Psoas muscle (tissue), 8 donors: ENCODE measurements around the gene CBFA2T2. TPM values are rescaled to one million over a fixed set of nuclear protein-coding genes. Genes with fewer than 3 reads are reported as not detected.
"Not testable (repeated sequence)": the region's sequence is repeated elsewhere in the genome, so short reads cannot be mapped to it uniquely, and the experiment has no call there.

Source experiments
- ATAC-seq, 4 donors: fragments of 200-7000 bp; cut with Tn5 transposase; one replicate each; pipeline ENCODE4 v1.9.1; 2020; ENCODE audit warnings: moderate library complexity in 3 of 4, mild to moderate bottlenecking in 2 of 4
- DNase-seq, 2 donors: peaks; one replicate each; pipeline ENCODE4 v3.0.0-alpha.2; 2020
- H3K27ac ChIP-seq: fragments of 200-600 bp; one replicate; pipeline ENCODE4 v1.8.0; 2022
- H3K27me3 ChIP-seq, 3 donors: fragments of 200-600 bp in 1 of 3; one replicate each; pipeline versions ENCODE4 v1.6.1 to v1.8.0; 2013 to 2022; ENCODE audit warnings: low read length in 2 of 3, mild to moderate bottlenecking in 2 of 3, moderate library complexity in 1 of 3; ENCODE audit not compliant: insufficient read depth in 3 of 3
- H3K36me3 ChIP-seq, 2 donors: fragments of 200-600 bp in 1 of 2; one replicate each; pipeline versions ENCODE4 v1.6.1 to v1.8.0; 2013 to 2022; ENCODE audit warnings: low read depth in 1 of 2, mild to moderate bottlenecking in 1 of 2, moderate library complexity in 1 of 2; ENCODE audit not compliant: insufficient read depth in 1 of 2
- H3K4me1 ChIP-seq: fragments of 200-600 bp; one replicate; pipeline ENCODE4 v1.8.0; 2022
- H3K4me3 ChIP-seq: fragments of 200-600 bp; one replicate; pipeline ENCODE4 v1.8.0; 2022; ENCODE audit warnings: mild to moderate bottlenecking
- H3K9me3 ChIP-seq: fragments of 200-600 bp; one replicate; pipeline ENCODE4 v1.8.0; 2022
- WGBS, 3 donors: extraction: QIAGEN DNeasy Blood & Tissue Kit; methylation state at CpG; one replicate each; pipeline versions ENCODE4 v1.1.6 to v1.1.7; 2013; 5-methylcytosine and 5-hydroxymethylcytosine counted together
- intact Hi-C, 2 donors: fragments of 100-400 bp; cut with DNase I; formaldehyde crosslinking; loops; one replicate each; pipeline versions ENCODE4 v1.11.0 to v1.14.2; 2022
- polyA plus RNA-seq, 3 donors: library from polyadenylated mRNA; stranded (reverse); fragments of 200-250 nt; gene quantifications; one replicate each; pipeline ENCODE4 v1.2.3, GENCODE V29; 2013
- total RNA-seq, 4 donors: library from RNA; stranded (reverse); fragmentation: NEBNext Ultra II Directional in 2 of 4; extraction: Animal tissue kit (Norgen Biotek cat#: 25700) in 2 of 4; gene quantifications; one replicate each; pipeline versions ENCODE4 v1.2.1 to v1.2.4, GENCODE V29; 2021 to 2023
- TF ChIP-seq, protein P1 (sequence below): fragments of 200-600 bp; IDR thresholded peaks from one replicate; pipeline ENCODE4 v1.8.0; 2022; ENCODE audit warnings: antibody characterized with exemption
- donor health status: healthy with polysubstance abuse.
- donor health status: DM: no; HTN: no; CAD: no; lungs with moderate emphysema.
- donor health status: Bipolar disorder and iron deficiency.
- donor health status: healthy.
- donor health status: DM: yes; HTN: yes; CAD: no.
- donor health status: DM: no; HTN: no; CAD: no.
- donor health status: DM: no; HTN: no; CAD: no.
- donor health status: DM: yes; HTN: yes; CAD: no.

Gene CBFA2T2
- total and polyA plus RNA-seq, 7 donors, result 3.8 to 9.3 (median 7.0) TPM

DNA sequence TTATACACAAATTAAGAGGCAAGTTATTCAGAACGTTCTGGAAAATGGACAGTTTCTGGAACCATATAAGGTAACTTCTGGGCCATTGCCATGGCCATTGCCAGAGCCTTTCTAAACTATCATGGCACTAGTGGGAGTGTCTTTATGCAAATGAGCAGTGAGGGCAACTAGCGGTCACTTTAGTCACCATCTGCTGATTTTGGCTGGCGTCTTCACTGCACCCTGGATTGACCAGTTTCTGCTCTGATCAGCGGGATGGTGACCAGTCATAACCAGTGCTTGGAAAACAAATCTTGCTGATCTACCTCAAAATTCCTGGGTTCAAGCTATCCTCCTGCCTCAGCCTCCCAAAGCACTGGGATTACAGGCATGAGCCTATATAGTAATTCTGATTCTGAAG lies 39.0 kb upstream of the CBFA2T2 start:
- Histone ChIP-seq H3K27ac (no peak overlapping the region), H3K4me3 (no peak overlapping the region), H3K4me1 (no peaks in the 10 kb centered on the region), H3K9me3 (no peaks in the 10 kb centered on the region), H3K27me3 (no peaks in the 10 kb centered on the region), H3K36me3 (no peaks in the 10 kb centered on the region)
- TF ChIP-seq, protein P1, sequence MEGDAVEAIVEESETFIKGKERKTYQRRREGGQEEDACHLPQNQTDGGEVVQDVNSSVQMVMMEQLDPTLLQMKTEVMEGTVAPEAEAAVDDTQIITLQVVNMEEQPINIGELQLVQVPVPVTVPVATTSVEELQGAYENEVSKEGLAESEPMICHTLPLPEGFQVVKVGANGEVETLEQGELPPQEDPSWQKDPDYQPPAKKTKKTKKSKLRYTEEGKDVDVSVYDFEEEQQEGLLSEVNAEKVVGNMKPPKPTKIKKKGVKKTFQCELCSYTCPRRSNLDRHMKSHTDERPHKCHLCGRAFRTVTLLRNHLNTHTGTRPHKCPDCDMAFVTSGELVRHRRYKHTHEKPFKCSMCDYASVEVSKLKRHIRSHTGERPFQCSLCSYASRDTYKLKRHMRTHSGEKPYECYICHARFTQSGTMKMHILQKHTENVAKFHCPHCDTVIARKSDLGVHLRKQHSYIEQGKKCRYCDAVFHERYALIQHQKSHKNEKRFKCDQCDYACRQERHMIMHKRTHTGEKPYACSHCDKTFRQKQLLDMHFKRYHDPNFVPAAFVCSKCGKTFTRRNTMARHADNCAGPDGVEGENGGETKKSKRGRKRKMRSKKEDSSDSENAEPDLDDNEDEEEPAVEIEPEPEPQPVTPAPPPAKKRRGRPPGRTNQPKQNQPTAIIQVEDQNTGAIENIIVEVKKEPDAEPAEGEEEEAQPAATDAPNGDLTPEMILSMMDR, result no peak
- WGBS, 3 donors, result 27 to 48% (median 28%) methylated on average over 4 of the region's 4 CpGs
- DNase-seq, result no peak
- intact Hi-C loops, result no loop called here
- ATAC-seq, result peak; percentile 74 to 91 (median 83)

DNA sequence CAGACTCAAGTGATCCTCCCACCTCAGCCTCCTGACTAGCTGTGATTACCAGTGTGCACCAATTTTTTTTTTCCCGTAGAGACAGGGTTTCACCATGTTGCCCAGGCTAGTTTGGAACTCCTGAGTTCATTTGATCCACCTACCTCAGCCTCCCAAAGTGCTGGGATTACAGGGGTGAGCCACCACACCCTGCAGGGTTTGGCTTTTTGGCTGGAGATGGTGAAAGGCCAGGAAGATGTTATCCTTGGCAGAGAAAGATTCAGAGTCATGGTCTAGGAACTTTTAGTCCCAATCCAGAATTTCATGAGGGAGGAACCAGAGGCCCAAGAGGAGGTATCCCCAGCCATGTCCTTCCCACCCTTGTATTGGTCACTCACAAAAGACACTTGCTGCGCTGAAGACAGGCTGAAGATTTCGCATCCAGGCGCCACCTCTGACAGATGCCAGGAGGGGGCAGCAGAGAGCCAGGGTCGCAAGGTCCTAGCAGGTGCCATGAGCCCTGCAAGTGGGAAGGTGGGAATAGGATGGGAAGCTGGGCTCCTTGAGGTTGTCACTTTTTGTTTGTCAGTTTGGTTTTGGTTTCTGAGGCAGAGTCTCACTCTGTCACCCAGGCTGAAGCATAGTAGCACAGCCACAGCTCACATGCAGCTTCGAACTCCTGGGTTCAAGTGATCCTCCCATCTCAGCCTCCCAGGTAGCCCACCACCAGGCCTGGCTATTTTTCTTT lies 32.8 kb upstream of the CBFA2T2 start:
- H3K4me3 ChIP-seq, H3K36me3 ChIP-seq, H3K4me1 ChIP-seq, H3K9me3 ChIP-seq, H3K27ac ChIP-seq, H3K27me3 ChIP-seq: not testable (repeated sequence)
- TF ChIP-seq, protein P1, result peak; percentile 95
- 19 to 23% (median 23%) methylated on average over 5 of the region's 6 CpGs for WGBS, 3 donors
- DNase-seq, result peak; percentile 83 to 92
- intact Hi-C loops, result loop anchor here in 1 of 2 donors (5.0 kb wide), 2 partner anchors 195 to 210 kb away; partner anchors contain the start of gene ACTL10
- peak; percentile 96 to 99 (median 98) for ATAC-seq

GRCh38 chr20:33459599-33459998 lies 30.3 kb upstream of the CBFA2T2 start:
- TF ChIP-seq, protein P1, result no peak
- Histone ChIP-seq H3K27ac (no peak overlapping the region), H3K36me3 (no peaks in the 10 kb centered on the region), H3K4me1 (no peaks in the 10 kb centered on the region), H3K4me3 (no peak overlapping the region), H3K9me3 (no peaks in the 10 kb centered on the region), H3K27me3 (no peaks in the 10 kb centered on the region)
- intact Hi-C loops, result loop anchor here in 1 of 2 donors (5.0 kb wide), 2 partner anchors 193 to 208 kb away; partner anchors contain the start of gene ACTL10
- DNase-seq (no peak), ATAC-seq (no peak)
- 76 to 86% (median 79%) methylated on average over 7 of the region's 7 CpGs for WGBS, 3 donors

- Histone ChIP-seq H3K4me3 (no peak overlapping the region), H3K4me1 (no peaks in the 10 kb centered on the region), H3K36me3 (no peaks in the 10 kb centered on the region), H3K27me3 (no peaks in the 10 kb centered on the region), H3K9me3 (no peaks in the 10 kb centered on the region), H3K27ac (no peak overlapping the region)
- no peak for DNase-seq
- 94 to 97% (median 96%) methylated on average over 5 of the region's 5 CpGs for WGBS, 3 donors
- no peak for ATAC-seq
- TF ChIP-seq, protein P1, result no peak
- intact Hi-C loops, result loop anchor here in 1 of 2 donors (5.0 kb wide), 2 partner anchors 192 to 207 kb away; partner anchors contain the start of gene ACTL10
These were observed 29.2 kb upstream of the CBFA2T2 start for GRCh38 chr20:33460711-33461110.
